Effector memory CD8-positive, alpha-beta T cell (primary cell): Measurements from ENCODE around the gene BMERB1.

Experiments used
- ATAC-seq: fragments of 150-1000 bp; cut with Tn5 transposase; replicated peaks from 2 replicates; pipeline ENCODE4 v1.10.0; 2021; ENCODE audit warnings: mild to moderate bottlenecking, moderate library complexity
- DNase-seq, 3 experiments: peaks; one replicate each; pipeline ENCODE4 v3.0.0; 2021
- H3K27ac Mint-ChIP-seq, 2 donors: one replicate each; pipeline ENCODE4 v1.8.0; 2022; ENCODE audit warnings: mild to moderate bottlenecking in 2 of 2, mixed read lengths in 2 of 2, moderate library complexity in 2 of 2
- H3K27me3 Mint-ChIP-seq, 2 donors: one replicate each; pipeline ENCODE4 v1.8.0; 2022; ENCODE audit warnings: mixed read lengths in 2 of 2
- H3K36me3 Mint-ChIP-seq: one replicate; pipeline ENCODE4 v1.8.0; 2022; ENCODE audit warnings: mild to moderate bottlenecking, moderate library complexity, mixed read lengths; ENCODE audit not compliant: insufficient read depth
- H3K4me1 Mint-ChIP-seq, 2 donors: one replicate each; pipeline ENCODE4 v1.8.0; 2022; ENCODE audit warnings: low read depth in 2 of 2, mixed read lengths in 2 of 2
- H3K4me3 Mint-ChIP-seq, 2 donors: one replicate each; pipeline ENCODE4 v1.8.0; 2022; ENCODE audit warnings: mild to moderate bottlenecking in 2 of 2, mixed read lengths in 2 of 2, moderate library complexity in 2 of 2
- H3K9me3 Mint-ChIP-seq, 2 donors: one replicate each; pipeline ENCODE4 v1.8.0; 2022; ENCODE audit warnings: mixed read lengths in 2 of 2

BMERB1 gene

DNA sequence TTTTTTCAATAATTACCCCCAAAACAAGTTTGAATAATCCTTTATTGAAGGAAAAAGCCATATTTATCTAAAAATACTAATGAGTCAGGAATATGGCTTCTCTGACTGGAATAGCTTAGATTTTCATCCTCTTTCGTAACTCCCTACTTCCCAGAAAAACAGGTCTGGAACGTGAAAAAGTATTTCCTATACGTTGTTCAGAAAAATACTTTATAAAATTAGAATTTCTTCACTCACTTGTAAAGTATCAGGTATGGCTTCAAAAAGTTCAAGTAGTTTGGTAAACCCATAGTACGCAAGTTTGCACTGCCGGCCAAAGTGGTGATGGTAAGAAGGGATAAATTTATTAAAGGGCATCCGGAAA lies 174.9 kb downstream of the BMERB1 start:
- no peaks in the 10 kb centered on the region for H3K27me3 Mint-ChIP-seq
- H3K4me3 Mint-ChIP-seq, result no peak overlapping the region
- no peaks in the 10 kb centered on the region for H3K9me3 Mint-ChIP-seq
- DNase-seq (no peak), ATAC-seq (no peak)
- H3K27ac Mint-ChIP-seq, result no peak overlapping the region
- H3K4me1 Mint-ChIP-seq, result peaks cover 6 to 15% of the 10 kb centered on the region in 2 donors
- H3K36me3 Mint-ChIP-seq, result peaks cover 87% of the 10 kb centered on the region

- H3K4me1 Mint-ChIP-seq, result peaks cover 6 to 15% of the 10 kb centered on the region in 2 donors
- ATAC-seq, result no peak
- peaks cover 91% of the 10 kb centered on the region for H3K36me3 Mint-ChIP-seq
- no peak overlapping the region for H3K4me3 Mint-ChIP-seq
- no peak for DNase-seq
- no peaks in the 10 kb centered on the region for H3K27me3 Mint-ChIP-seq
- no peaks in the 10 kb centered on the region for H3K9me3 Mint-ChIP-seq
- no peak overlapping the region for H3K27ac Mint-ChIP-seq
Observed at GRCh38 chr16:15610369-15610871, 176.0 kb downstream of the BMERB1 start.

DNA sequence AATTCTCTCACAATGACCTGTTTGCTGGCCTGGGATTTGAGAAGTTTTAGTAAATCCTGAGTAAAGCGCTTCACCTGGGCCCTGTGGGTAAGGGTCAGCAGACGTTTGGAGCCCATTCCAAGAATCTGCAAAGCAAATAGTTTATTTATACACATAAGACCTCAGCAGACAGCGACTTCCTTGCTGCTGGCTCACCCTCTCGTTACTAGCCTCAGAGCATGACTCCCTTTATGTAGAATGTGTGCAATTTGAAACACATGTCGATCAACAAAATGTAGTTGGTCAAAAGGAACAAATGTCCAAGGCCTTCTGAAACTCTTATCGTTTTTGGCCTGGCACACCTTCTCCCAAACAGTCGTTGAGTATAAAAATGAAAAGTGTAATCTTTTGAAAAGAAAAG lies 177.2 kb downstream of the BMERB1 start:
- H3K4me1 Mint-ChIP-seq, result peaks cover 2 to 4% of the 10 kb centered on the region in 2 donors
- no peak overlapping the region for H3K4me3 Mint-ChIP-seq
- no peaks in the 10 kb centered on the region for H3K27me3 Mint-ChIP-seq
- H3K27ac Mint-ChIP-seq, result no peak overlapping the region
- H3K36me3 Mint-ChIP-seq, result peaks cover 97% of the 10 kb centered on the region
- ATAC-seq, result no peak
- H3K9me3 Mint-ChIP-seq, result no peaks in the 10 kb centered on the region
- DNase-seq, result no peak

DNA sequence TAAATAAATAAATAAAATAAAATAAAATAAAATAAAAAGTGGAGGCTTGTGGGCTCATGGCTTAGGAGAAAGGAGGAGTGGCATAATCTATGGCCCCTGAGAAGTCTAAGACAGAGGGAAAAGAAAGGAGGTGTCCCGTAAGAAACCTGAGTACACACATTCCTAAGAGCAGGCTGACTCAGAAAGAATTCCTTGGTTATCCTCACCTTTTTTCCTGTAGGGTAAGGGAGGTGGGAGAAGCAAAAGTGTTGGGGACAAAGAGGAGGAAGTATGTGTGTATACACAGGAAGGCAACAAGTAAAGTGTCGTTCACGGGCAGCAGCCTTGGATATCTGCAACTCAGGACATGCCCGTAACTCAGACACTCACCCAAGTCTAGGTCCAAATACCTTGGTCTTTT lies 179.3 kb downstream of the BMERB1 start:
- Mint-ChIP-seq H3K36me3 (peaks cover 96% of the 10 kb centered on the region), H3K9me3 (no peaks in the 10 kb centered on the region), H3K4me3 (no peak overlapping the region), H3K4me1 (no peaks in the 10 kb centered on the region), H3K27me3 (no peaks in the 10 kb centered on the region), H3K27ac (peak overlapping the region in 1 of 2 donors; percentile 38)
- ATAC-seq, result no peak
- no peak for DNase-seq

- no peaks in the 10 kb centered on the region for H3K9me3 Mint-ChIP-seq
- DNase-seq (no peak), ATAC-seq (no peak)
- no peaks in the 10 kb centered on the region for H3K4me1 Mint-ChIP-seq
- H3K36me3 Mint-ChIP-seq, result peaks cover 96% of the 10 kb centered on the region
- H3K27ac Mint-ChIP-seq, result no peak overlapping the region
- H3K4me3 Mint-ChIP-seq, result no peak overlapping the region
- H3K27me3 Mint-ChIP-seq, result no peaks in the 10 kb centered on the region
Observed at GRCh38 chr16:15616012-15616411, 181.6 kb downstream of the BMERB1 start.

DNA sequence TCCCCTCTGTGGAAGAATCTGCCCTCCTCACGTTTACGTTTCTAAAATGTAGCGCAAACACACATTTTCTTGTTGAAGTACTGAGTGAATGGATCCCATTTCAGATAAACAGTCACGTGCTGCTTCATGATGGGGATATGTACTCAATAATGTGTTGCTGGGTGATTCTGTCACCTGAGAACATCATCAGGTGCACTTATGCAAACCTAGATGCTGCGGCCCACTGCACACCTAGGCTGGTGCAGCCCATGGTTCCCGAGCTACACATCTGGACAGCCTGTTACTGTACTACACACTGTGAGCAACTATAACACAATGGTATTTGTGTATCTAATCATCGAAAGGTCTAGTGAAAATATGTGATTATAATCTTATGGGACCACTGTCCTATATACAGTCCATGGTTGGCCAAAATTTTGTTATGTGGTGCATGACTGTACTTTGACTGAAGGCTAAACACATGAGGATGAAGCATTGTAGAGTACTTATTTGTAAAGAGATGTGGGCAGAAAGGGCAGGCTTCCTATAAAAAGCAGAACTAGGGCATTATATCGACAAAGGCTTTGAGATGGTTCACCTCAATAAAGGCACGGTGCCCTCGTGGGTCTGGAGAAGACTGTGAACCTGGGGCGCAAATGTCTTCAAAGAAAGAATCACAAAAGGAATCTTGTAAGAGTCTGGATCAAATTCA lies 182.2 kb downstream of the BMERB1 start:
- H3K4me1 Mint-ChIP-seq, result no peaks in the 10 kb centered on the region
- H3K9me3 Mint-ChIP-seq, result no peaks in the 10 kb centered on the region
- H3K4me3 Mint-ChIP-seq, result no peak overlapping the region
- ATAC-seq, result no peak
- peaks cover 96% of the 10 kb centered on the region for H3K36me3 Mint-ChIP-seq
- H3K27ac Mint-ChIP-seq, result peak overlapping the region in 1 of 2 donors; percentile 38
- no peaks in the 10 kb centered on the region for H3K27me3 Mint-ChIP-seq
- DNase-seq, result no peak

GRCh38 chr16:15617901-15618300 lies 183.5 kb downstream of the BMERB1 start:
- peak overlapping the region in 1 of 2 donors; percentile 25 for H3K27ac Mint-ChIP-seq
- no peak for ATAC-seq
- no peak overlapping the region for H3K4me3 Mint-ChIP-seq

GRCh38 chr16:15618392-15618791 lies 184.0 kb downstream of the BMERB1 start:
- no peak overlapping the region for H3K4me3 Mint-ChIP-seq
- no peak overlapping the region for H3K27ac Mint-ChIP-seq
- ATAC-seq (no peak), DNase-seq (no peak)
- H3K4me1 Mint-ChIP-seq, result peaks cover 0 to 2% of the 10 kb centered on the region in 2 donors
- H3K9me3 Mint-ChIP-seq, result no peaks in the 10 kb centered on the region
- peaks cover 97% of the 10 kb centered on the region for H3K36me3 Mint-ChIP-seq
- no peaks in the 10 kb centered on the region for H3K27me3 Mint-ChIP-seq

More at GRCh38 chr16:15617901-15618300, 183.5 kb downstream of the BMERB1 start:
- no peaks in the 10 kb centered on the region for H3K27me3 Mint-ChIP-seq
- no peak for DNase-seq
- no peaks in the 10 kb centered on the region for H3K9me3 Mint-ChIP-seq
- H3K36me3 Mint-ChIP-seq, result peaks cover 97% of the 10 kb centered on the region
- peaks cover 0 to 2% of the 10 kb centered on the region in 2 donors for H3K4me1 Mint-ChIP-seq

DNA sequence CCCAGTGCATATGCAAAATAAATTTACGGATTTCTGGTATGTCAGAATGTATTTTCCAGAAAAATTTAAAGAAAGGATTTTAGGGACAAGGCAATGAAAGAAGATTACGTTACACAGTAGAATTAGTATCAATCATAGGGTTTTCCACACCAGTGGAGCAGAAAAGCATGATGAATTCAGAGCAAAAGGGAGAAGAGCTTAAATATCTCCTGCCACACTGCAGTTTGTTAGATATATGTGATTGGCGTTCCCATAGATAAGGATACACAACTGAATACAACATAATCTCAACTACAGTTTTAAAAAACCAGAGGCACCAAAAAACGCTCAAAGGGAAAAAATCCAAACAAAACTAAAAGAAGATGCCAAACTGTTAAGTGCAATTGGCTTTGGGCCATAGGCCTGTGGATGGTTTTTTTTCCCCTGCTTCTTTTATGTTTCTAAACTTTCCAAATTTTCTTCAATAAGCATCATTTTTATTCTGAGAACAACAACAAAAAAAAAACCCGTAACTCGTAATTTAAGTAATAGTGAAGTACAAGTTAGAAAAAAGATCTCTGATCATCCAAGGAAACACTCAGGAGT lies 186.3 kb downstream of the BMERB1 start:
- DNase-seq (no peak), ATAC-seq (no peak)
- Mint-ChIP-seq H3K4me3 (no peak overlapping the region), H3K27me3 (no peaks in the 10 kb centered on the region), H3K9me3 (no peaks in the 10 kb centered on the region), H3K27ac (no peak overlapping the region), H3K4me1 (peaks cover 0 to 2% of the 10 kb centered on the region in 2 donors), H3K36me3 (peaks cover 98% of the 10 kb centered on the region)

DNA sequence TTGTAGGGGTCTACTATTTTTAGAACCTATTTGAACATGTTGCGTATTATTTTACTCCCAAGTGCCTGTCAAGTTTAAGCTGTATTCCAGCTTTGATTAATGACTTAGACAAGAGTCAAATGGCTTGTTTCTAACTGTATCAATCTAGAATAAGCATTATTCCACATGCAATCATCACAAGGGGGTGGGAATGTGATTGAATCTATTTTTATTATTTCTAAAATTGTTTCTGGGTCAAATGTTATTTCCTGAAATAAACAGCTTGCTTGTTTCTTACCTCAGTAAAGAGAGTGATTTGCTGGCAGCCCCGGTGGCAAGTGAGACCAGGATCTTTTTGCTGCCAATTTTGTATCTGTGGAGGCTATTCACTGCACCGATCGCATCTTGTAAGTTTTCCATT lies 187.1 kb downstream of the BMERB1 start:
- H3K4me1 Mint-ChIP-seq, result peaks cover 0 to 2% of the 10 kb centered on the region in 2 donors
- no peak overlapping the region for H3K27ac Mint-ChIP-seq
- H3K27me3 Mint-ChIP-seq, result no peaks in the 10 kb centered on the region
- DNase-seq (no peak), ATAC-seq (no peak)
- no peak overlapping the region for H3K4me3 Mint-ChIP-seq
- no peaks in the 10 kb centered on the region for H3K9me3 Mint-ChIP-seq
- H3K36me3 Mint-ChIP-seq, result peaks cover 98% of the 10 kb centered on the region

- Mint-ChIP-seq H3K9me3 (no peaks in the 10 kb centered on the region), H3K4me3 (no peak overlapping the region), H3K36me3 (peaks cover 97% of the 10 kb centered on the region), H3K4me1 (peaks cover 0 to 2% of the 10 kb centered on the region in 2 donors), H3K27me3 (no peaks in the 10 kb centered on the region), H3K27ac (peak overlapping the region in 1 of 2 donors; percentile 38)
- DNase-seq (no peak), ATAC-seq (no peak)
Observed at GRCh38 chr16:15621889-15622288, 187.5 kb downstream of the BMERB1 start.

DNA sequence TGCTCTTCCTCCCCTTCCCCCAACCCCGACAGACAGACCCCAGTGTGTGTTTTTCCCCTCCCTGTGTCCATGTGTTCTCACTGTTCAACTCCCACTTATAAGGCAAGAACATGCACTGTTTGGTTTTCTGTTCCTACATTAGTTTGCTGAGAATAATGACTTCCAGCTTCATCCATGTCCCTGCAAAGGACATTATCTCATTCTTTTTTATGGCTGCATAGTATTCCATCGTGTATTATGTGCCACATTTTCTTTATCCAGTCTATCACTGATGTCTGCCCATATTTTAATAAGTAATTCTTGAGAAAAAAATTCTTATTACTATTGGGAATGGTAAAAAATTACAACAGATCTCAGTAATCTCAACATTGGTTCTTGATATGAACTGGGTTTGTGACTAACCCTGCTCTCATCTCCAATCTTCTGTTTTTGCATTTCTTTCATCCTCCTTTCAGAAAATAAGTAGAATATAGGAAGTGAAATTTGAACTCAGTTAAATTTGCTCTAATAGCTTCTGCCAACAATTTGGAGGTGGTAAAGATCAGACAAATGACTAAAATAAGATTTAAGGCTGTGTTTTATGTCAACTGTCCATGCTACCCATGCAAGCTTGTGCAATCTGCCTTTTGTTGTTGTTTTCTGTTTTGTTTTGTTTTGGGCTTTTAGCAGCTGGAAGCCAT lies 197.5 kb downstream of the BMERB1 start:
- peak overlapping the region in 1 of 2 donors; percentile 12 for H3K27ac Mint-ChIP-seq
- no peak for ATAC-seq
- peaks cover 16 to 36% of the 10 kb centered on the region in 2 donors for H3K4me1 Mint-ChIP-seq
- no peak for DNase-seq
- no peaks in the 10 kb centered on the region for H3K27me3 Mint-ChIP-seq
- no peaks in the 10 kb centered on the region for H3K9me3 Mint-ChIP-seq
- H3K36me3 Mint-ChIP-seq, result peaks cover 84% of the 10 kb centered on the region
- no peak overlapping the region for H3K4me3 Mint-ChIP-seq

DNA sequence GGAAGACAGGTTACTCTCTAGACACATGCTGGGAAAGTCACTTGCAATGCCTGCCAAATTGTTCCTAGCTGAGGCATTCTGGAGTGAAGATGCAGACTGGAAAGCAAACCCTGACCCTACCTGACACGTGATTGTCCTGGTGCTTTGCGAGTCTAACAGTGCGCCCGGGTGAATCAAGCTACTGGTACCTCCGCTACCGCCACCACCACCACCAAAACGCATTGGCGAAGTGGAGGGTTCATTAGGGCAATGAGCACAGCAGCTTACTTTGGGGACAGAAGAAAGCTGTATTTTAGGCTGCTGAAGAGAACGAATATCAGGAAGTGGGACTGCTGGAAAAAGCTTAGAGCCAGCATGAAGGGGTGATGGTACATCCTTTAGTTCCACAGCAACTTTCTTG lies 201.5 kb downstream of the BMERB1 start:
- H3K27me3 Mint-ChIP-seq, result no peaks in the 10 kb centered on the region
- ATAC-seq (no peak), DNase-seq (no peak)
- no peak overlapping the region for H3K4me3 Mint-ChIP-seq
- H3K4me1 Mint-ChIP-seq, result peaks cover 32 to 49% of the 10 kb centered on the region in 2 donors
- H3K36me3 Mint-ChIP-seq, result peaks cover 74% of the 10 kb centered on the region
- peak overlapping the region; percentile 86 to 88 for H3K27ac Mint-ChIP-seq
- no peaks in the 10 kb centered on the region for H3K9me3 Mint-ChIP-seq
